Measurements from ENCODE around the gene GABPB1. TPM values are rescaled to one million over a fixed set of nuclear protein-coding genes. Genes with fewer than 3 reads are reported as not detected.
A peak's percentile ranks its signal among the peaks of the same experiment; 100 is the strongest.

The GABPB1 gene
- total RNA-seq, 3 donors from 2014 or later (not counting 1 experiment from before 2014, with no cell fraction given), result 20.8 to 30.8 (median 26.3) TPM

- DNase-seq, result no peak
- H3K9me3 Mint-ChIP-seq, result no peaks in the 10 kb centered on the region
- no peak for ATAC-seq
- no peaks in the 10 kb centered on the region for H3K27me3 Mint-ChIP-seq (ENCODE audit: low read depth in 2 of 2)
- Histone ChIP-seq H3K36me3 (ENCODE audit: control insufficient read depth, insufficient read depth, low read length) (no peaks in the 10 kb centered on the region), H3K27me3 (ENCODE audit: control insufficient read depth, insufficient read depth, low read length) (no peaks in the 10 kb centered on the region), H3K4me1 (ENCODE audit: control insufficient read depth, insufficient read depth, low read length) (no peaks in the 10 kb centered on the region), H3K27ac (ENCODE audit: low read length) (no peak overlapping the region), H3K9me3 (ENCODE audit: control insufficient read depth, insufficient read depth, low read length) (no peaks in the 10 kb centered on the region), H3K4me3 (ENCODE audit: low read length) (no peak overlapping the region)
- H3K36me3 Mint-ChIP-seq, result no peaks in the 10 kb centered on the region
- no peaks in the 10 kb centered on the region for H3K4me1 Mint-ChIP-seq
- intact Hi-C loops (cut with micrococcal nuclease), result no loop called here
- 94% methylated on average over 3 of the region's 3 CpGs for WGBS (ENCODE audit: insufficient coverage)
- TF ChIP-seq CTCF (IDR thresholded peaks at IDR 0.05), result no peak
- H3K4me3 Mint-ChIP-seq, result no peak overlapping the region
- no peak overlapping the region for H3K27ac Mint-ChIP-seq
These were observed 79.1 kb downstream of the GABPB1 start for GRCh38 chr15:50275908-50276307.

GRCh38 chr15:50275091-50275490, 79.9 kb downstream of the GABPB1 start:
- Mint-ChIP-seq H3K9me3 (no peaks in the 10 kb centered on the region), H3K27me3 (ENCODE audit: low read depth in 2 of 2) (no peaks in the 10 kb centered on the region), H3K27ac (no peak overlapping the region), H3K4me3 (no peak overlapping the region), H3K4me1 (no peaks in the 10 kb centered on the region), H3K36me3 (no peaks in the 10 kb centered on the region)
- WGBS (ENCODE audit: insufficient coverage), result 69% methylated on average over 2 of the region's 2 CpGs
- Histone ChIP-seq H3K27ac (ENCODE audit: low read length) (no peak overlapping the region), H3K27me3 (ENCODE audit: control insufficient read depth, insufficient read depth, low read length) (no peaks in the 10 kb centered on the region), H3K36me3 (ENCODE audit: control insufficient read depth, insufficient read depth, low read length) (no peaks in the 10 kb centered on the region), H3K4me3 (ENCODE audit: low read length) (no peak overlapping the region), H3K4me1 (ENCODE audit: control insufficient read depth, insufficient read depth, low read length) (no peaks in the 10 kb centered on the region), H3K9me3 (ENCODE audit: control insufficient read depth, insufficient read depth, low read length) (no peaks in the 10 kb centered on the region)
- no peak for TF ChIP-seq CTCF (IDR thresholded peaks at IDR 0.05)
- ATAC-seq, result no peak
- intact Hi-C loops (cut with micrococcal nuclease), result no loop called here
- no peak for DNase-seq

- Mint-ChIP-seq H3K27me3 (ENCODE audit: low read depth in 2 of 2) (no peaks in the 10 kb centered on the region), H3K4me1 (peaks cover 8 to 9% of the 10 kb centered on the region in 2 donors), H3K4me3 (no peak overlapping the region), H3K27ac (no peak overlapping the region), H3K36me3 (no peaks in the 10 kb centered on the region), H3K9me3 (no peaks in the 10 kb centered on the region)
- DNase-seq, result no peak
- no peaks in the 10 kb centered on the region for H3K27me3 ChIP-seq (ENCODE audit: control insufficient read depth, insufficient read depth, low read length)
- intact Hi-C loops (cut with micrococcal nuclease), result no loop called here
- H3K4me3 ChIP-seq (ENCODE audit: low read length), result no peak overlapping the region
- no peaks in the 10 kb centered on the region for H3K36me3 ChIP-seq (ENCODE audit: control insufficient read depth, insufficient read depth, low read length)
- no peaks in the 10 kb centered on the region for H3K9me3 ChIP-seq (ENCODE audit: control insufficient read depth, insufficient read depth, low read length)
- TF ChIP-seq CTCF (IDR thresholded peaks at IDR 0.05), result no peak
- no peak overlapping the region for H3K27ac ChIP-seq (ENCODE audit: low read length)
- H3K4me1 ChIP-seq (ENCODE audit: control insufficient read depth, insufficient read depth, low read length), result peaks cover 10% of the 10 kb centered on the region
- no peak for ATAC-seq
- WGBS (ENCODE audit: insufficient coverage), result 78% methylated on average over 1 of the region's 2 CpGs
These were observed 87.4 kb downstream of the GABPB1 start for GRCh38 chr15:50267577-50267976.

- peak within 1 kb of the TSS in 1 of 2 donors; percentile 18 for H3K27ac Mint-ChIP-seq
- WGBS (ENCODE audit: insufficient coverage), result 96% methylated on average over 9 of the region's 9 CpGs
These were observed 89.4 kb downstream of the GABPB1 start, which contains the start of gene HDC for GRCh38 chr15:50265620-50266019. TSS of gene HDC (minus strand) at chr15:50265726. CDS start at chr15:50265623, 103 bp downstream.

More at GRCh38 chr15:50265620-50266019, 89.4 kb downstream of the GABPB1 start, which contains the start of gene HDC:
- peaks cover 26% of the 10 kb centered on the region in 2 donors for H3K4me1 Mint-ChIP-seq
- intact Hi-C loops (cut with micrococcal nuclease), result no loop called here
- H3K4me3 ChIP-seq (ENCODE audit: low read length), result no peak within 1 kb of the TSS
- H3K9me3 ChIP-seq (ENCODE audit: control insufficient read depth, insufficient read depth, low read length), result no peaks in the 10 kb centered on the region
- H3K36me3 Mint-ChIP-seq, result no peaks in the 10 kb centered on the region
- no peaks in the 10 kb centered on the region for H3K9me3 Mint-ChIP-seq
- H3K4me3 Mint-ChIP-seq, result no peak within 1 kb of the TSS
- H3K4me1 ChIP-seq (ENCODE audit: control insufficient read depth, insufficient read depth, low read length), result peaks cover 30% of the 10 kb centered on the region
- no peaks in the 10 kb centered on the region for H3K27me3 ChIP-seq (ENCODE audit: control insufficient read depth, insufficient read depth, low read length)
- no peaks in the 10 kb centered on the region for H3K36me3 ChIP-seq (ENCODE audit: control insufficient read depth, insufficient read depth, low read length)
- ATAC-seq (no peak), DNase-seq (no peak)
- no peaks in the 10 kb centered on the region for H3K27me3 Mint-ChIP-seq (ENCODE audit: low read depth in 2 of 2)
- no peak within 1 kb of the TSS for H3K27ac ChIP-seq (ENCODE audit: low read length)
- TF ChIP-seq CTCF (IDR thresholded peaks at IDR 0.05), result no peak

Measured in natural killer cell (primary cell).